NB4 (cell line): ENCODE results near the gene NEXMIF.
"Not testable (repeated sequence)": the region's sequence is repeated elsewhere in the genome, so short reads cannot be mapped to it uniquely, and the experiment has no call there.

Experiments used
- DNase-seq: peaks from one replicate; pipeline ENCODE4 v3.0.0; 2010; ENCODE audit warnings: low read depth
- H3K4me3 ChIP-seq: one replicate; pipeline ENCODE4 v1.5.1; 2011; ENCODE audit warnings: mild to moderate bottlenecking, low read depth, low read length, moderate library complexity
- CTCF ChIP-seq: IDR thresholded peaks from one replicate; pipeline ENCODE4 v1.5.1; 2012; ENCODE audit warnings: low read depth, low read length
- MAX ChIP-seq: IDR thresholded peaks from 2 replicates; pipeline ENCODE4 v1.6.1; 2011; ENCODE audit warnings: low read depth, low read length
- MYC ChIP-seq: IDR thresholded peaks from 2 replicates; pipeline ENCODE4 v1.6.1; 2011; ENCODE audit warnings: low read depth, low read length
- POLR2A ChIP-seq: IDR thresholded peaks from 2 replicates; pipeline ENCODE4 v1.6.1; 2011; ENCODE audit warnings: mild to moderate bottlenecking; ENCODE audit not compliant: insufficient read length; ENCODE audit errors: extremely low read depth

Gene NEXMIF

DNA sequence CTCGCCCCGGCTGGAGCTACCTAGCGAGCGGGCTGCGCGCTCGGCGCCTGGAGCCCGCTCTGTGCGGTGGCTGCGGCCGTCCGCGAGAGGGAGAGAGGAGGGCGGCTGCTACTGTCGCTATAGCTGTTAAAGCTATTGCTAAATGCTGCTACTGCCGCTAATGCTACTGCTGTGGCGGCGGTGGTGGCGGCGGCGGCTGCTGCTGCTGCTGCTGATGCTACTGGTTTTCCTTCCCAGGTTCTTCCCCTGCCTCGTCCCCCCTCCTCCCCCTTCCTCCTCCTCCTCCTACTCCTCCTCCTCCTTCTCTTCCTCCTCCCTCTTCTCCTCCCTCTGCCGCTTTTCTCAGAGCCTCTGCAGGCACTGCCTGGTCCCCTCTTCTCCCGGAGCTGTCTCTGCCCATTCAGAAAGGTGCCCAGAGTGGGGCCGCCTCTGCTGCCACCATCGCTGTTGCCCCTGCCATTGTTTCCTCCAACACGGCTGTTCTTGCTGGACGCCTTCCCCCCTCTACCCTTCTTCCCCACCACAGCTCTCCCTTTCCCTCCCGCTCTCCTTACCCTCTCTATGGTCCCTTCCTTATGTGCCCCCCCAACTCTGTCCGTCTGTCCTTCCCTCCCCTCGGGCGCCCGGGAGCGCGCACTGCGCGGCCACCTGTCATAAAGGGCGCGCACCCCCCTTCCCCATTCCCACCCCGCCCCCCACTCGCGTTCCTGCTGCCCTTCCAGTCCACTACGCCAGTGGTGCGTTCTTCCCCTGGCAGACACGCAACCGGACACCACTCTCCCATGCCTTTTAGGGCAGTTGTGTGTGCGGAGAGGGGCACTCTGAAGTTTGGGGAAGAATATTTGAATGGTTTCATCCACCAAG, at the start of gene NEXMIF:
Gene NEXMIF (minus strand): TSS at position 228 of the 864 bp plus-strand sequence.
- peak; percentile 49 for DNase-seq
- H3K4me3 ChIP-seq, result no peak within 1 kb of the TSS

DNA sequence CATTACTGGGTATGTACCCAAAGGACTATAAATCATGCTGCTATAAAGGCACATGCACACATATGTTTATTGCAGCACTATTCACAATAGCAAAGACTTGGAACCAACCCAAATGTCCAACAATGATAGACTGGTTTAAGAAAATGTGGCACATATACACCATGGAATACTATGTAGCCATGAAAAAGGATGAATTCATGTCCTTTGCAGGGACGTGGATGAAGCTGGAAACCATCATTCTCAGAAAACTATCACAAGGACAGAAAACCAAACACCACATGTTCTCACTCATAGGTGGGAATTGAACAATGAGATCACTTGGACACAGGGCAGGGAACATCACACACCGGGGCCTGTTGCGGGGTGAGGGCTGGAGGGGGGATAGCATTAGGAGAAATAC, 36.7 kb upstream of the NEXMIF start:
- not testable (repeated sequence) for DNase-seq, H3K4me3 ChIP-seq

More for the DNA sequence above, at the start of gene NEXMIF:
- TF ChIP-seq CTCF (no peak), MYC (no peak), POLR2A (no peak), MAX (no peak)

- H3K4me3 ChIP-seq, result no peak overlapping the region
- TF ChIP-seq CTCF, result no peak
- no peak for TF ChIP-seq MYC
- TF ChIP-seq MAX, result no peak
- no peak for TF ChIP-seq POLR2A
- no peak for DNase-seq
These were observed 24.5 kb upstream of the NEXMIF start for GRCh38 chrX:74949717-74950116.

DNA sequence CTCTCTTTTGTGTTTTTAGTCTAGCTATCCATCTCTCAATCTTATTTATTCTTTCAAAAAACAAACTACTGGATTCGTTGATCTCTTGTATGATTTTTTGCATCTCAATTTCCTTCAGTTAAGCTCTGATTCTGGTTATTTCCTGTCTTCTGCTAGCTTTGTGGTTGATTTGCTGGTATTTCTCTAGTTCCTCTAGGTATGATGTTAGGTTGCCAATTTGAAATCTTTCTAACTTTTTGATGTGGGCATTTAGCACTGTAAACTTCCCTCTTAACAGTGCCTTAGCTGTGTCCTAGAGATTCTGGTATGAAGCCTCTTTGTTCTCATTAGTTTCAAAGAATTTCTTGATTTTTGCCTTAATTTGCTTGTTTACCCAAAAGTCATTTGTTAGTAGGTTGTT, 15.2 kb upstream of the NEXMIF start:
- TF ChIP-seq MYC, result no peak
- no peak for TF ChIP-seq MAX
- TF ChIP-seq CTCF, result no peak
- TF ChIP-seq POLR2A, result no peak

DNA sequence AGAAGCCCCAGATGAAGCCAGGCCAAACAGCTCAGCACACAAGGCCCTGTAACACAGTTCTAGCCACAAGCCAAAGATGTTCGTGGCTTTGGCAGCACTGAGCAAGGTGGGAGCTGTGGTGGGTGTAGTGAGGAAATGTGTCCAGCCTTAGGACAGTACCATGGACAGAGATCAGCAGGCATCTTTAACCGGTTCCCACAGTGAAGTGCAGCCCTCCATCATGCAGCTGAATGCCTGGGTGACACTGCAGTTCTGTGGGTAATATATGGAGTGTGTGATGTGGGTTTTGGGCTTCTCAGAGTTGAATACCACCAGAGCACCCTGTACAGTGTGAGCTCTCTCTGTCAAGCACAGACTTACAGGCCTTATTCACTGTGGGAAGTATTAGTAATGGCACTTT, 6.0 kb upstream of the NEXMIF start:
- DNase-seq, result peak; percentile 17
- no peak for TF ChIP-seq CTCF
- no peak for TF ChIP-seq MYC
- H3K4me3 ChIP-seq, result no peak overlapping the region

More for the DNA sequence above, 15.2 kb upstream of the NEXMIF start:
- DNase-seq, result no peak
- H3K4me3 ChIP-seq, result no peak overlapping the region

DNA sequence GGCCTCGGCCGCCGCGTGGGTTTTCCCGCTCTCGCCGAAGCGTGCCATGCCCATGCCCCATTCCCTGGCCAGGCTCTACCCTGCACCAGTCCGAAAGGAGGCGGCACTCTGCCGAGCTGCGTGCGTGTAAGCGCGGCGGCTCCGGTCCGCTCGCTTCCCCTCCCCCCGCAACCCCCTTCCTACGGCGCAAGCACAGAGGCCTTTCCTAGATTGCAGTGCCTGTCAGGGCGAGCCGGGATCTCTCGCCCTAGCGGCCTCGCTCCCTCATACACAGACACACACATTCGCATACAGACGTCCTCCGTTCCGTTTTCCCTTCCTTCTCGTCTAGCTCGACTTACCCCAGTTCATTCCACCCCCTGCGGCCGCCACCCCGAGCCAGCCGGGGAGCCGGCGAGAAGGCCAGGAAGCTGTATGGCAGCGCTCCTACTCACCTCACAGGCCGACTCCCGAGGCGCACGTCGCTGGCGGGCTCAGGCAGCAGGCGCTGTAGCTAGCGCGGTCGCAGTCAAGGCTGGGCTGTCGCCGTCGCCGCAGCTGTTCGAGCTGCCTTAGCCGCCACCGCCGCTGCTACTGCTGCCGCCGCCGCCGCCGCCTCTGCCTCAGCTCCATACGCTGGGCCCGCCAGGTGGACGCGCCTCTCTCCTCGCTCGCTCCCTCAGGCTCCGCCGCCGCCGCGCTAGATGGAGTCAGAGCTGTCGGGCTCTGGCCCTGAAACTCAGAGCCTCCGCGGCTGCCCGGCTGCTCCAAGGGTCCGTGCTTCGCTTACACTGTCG, 615 bp downstream of the NEXMIF start:
- DNase-seq, result no peak
- TF ChIP-seq MYC (no peak), CTCF (no peak), POLR2A (no peak), MAX (no peak)
- H3K4me3 ChIP-seq, result no peak overlapping the region
